Suprapubic skin (tissue), 3 donors: ENCODE measurements around the gene RBM12.

Experiments used
- POLR2AphosphoS5 ChIP-seq, 3 donors: sonication (generic); formaldehyde crosslinking; IDR thresholded peaks; one replicate each; pipeline ENCODE4 v1.6.1; 2017; ENCODE audit warnings: antibody characterized with exemption in 3 of 3
- TF ChIP-seq, protein P1 (sequence below), 2 donors: fragments of 200-600 bp in 1 of 2; fragments of 450-650 bp in 1 of 2; sonication (generic) in 1 of 2; IDR thresholded peaks; one replicate each; pipeline ENCODE4 v1.5.1; 2016 to 2019; ENCODE audit warnings: antibody characterized with exemption in 2 of 2, mild to moderate bottlenecking in 1 of 2, moderate library complexity in 1 of 2

DNA sequence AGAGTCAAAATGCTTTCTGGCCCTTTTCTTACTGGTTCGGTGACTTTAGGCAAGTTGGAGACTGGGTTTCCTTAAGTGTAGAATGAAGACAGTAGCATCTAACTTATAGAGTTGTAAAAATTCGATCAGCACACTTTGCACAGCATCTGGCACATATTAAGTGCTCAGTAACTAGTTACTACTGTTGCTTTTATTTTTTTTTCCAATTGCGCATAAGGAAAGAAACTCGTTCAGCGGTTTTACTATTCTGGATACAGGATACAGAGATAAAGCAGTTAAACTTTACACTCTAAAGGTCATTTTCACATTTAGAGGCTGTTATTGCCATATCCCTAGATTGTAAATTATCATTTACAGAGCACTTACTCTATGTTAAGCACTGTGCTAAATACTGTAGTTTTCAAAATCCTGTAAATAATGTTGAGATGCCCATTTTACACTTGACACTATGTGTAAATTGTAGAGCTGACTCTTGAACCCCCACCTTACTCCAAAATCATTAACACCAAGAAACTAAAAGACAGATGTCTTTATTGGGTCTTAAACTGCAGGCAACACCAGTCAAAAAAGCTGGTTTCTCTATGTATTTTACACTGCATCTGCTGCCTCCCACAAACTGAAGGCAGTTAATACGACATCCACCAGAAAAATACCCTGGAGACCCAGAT lies 35.4 kb upstream of the RBM12 start:
- TF ChIP-seq, protein P1, sequence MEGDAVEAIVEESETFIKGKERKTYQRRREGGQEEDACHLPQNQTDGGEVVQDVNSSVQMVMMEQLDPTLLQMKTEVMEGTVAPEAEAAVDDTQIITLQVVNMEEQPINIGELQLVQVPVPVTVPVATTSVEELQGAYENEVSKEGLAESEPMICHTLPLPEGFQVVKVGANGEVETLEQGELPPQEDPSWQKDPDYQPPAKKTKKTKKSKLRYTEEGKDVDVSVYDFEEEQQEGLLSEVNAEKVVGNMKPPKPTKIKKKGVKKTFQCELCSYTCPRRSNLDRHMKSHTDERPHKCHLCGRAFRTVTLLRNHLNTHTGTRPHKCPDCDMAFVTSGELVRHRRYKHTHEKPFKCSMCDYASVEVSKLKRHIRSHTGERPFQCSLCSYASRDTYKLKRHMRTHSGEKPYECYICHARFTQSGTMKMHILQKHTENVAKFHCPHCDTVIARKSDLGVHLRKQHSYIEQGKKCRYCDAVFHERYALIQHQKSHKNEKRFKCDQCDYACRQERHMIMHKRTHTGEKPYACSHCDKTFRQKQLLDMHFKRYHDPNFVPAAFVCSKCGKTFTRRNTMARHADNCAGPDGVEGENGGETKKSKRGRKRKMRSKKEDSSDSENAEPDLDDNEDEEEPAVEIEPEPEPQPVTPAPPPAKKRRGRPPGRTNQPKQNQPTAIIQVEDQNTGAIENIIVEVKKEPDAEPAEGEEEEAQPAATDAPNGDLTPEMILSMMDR (IDR thresholded peaks at IDR 0.05) = no peak
- no peak for TF ChIP-seq POLR2AphosphoS5 (IDR thresholded peaks at IDR 0.05)
